NCI-H1436 (cell line): Measurements from ENCODE around the gene RELL1.
"Not testable (repeated sequence)": the region's sequence is repeated elsewhere in the genome, so short reads cannot be mapped to it uniquely, and the experiment has no call there.

ENCODE experiments used
- DNase-seq: peaks from one replicate; lab custom pipeline; 2025; lab: John Stamatoyannopoulos, UW

Gene RELL1

DNA sequence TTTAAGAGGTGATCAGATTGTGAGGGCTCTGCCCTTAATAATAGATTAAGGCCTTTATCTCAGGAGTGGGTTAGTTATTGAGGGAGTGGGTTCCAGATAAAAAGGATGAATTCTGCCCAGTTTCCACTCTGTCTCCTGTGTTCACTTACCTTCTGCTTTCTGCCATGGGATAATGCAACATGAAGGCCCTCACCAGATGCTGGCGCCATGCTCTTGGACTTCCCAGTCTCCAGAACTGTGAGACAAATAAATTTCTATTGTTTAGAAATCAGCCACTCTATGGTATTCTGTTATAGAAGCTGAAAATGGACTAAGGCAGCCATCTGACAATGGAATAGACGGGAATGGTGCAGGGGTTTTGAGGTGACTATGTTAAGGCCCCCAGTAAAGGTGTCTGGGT, 6.9 kb upstream of the RELL1 start:
- no peak for DNase-seq

DNA sequence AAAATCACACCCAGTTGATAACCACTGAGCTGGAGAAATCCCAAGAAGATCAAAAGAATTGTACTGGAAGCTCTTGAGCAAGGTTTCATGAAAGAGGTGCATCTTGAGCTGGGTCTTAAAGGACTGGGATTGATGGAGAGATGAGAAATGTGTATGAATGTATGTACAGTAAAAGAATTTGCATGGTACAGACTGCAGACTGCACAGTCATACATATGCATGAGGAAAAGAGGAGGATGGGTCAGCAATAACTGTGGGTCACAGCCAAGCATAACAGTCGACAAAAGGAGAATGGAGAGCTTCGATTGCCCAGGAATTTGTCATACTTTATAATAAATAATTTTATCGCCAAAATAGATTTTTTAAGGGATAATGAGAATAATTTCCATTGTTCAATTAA, 4.8 kb upstream of the RELL1 start:
- no peak for DNase-seq

DNA sequence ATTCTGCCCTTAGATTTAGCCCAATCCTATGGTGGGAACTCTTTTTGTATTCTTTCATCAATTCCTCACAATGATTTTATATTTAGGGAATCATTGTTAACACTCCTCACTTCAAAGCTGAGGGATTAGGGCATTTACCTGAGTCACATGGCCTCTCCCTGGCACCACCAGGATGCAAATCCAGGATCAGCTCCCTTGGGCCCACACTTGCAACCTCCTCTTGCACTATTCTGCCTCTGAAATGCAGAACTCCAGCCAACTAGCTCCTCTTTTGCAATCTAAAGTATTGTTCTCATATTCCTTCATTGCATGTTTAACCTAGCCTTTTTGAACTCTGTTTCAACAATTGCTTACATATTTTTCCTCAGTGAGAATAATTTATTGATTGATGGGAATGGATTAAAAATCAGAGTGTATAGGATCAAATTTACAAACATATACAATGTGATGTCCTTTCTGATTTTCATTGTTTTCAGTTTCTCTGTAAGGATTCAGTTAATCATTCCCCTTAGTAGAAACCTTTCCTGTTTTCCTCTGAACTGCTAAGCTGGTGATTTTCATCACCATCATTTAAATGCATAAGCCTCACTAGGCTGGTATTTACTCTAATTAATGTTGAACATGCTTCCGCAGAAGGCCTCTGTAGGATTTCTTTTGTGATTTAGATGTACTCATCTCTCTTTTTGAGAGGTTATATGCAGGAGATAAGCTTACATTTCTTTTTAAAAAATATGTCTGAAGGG, 3.3 kb upstream of the RELL1 start:
- no peak for DNase-seq

GRCh38 chr4:37687681-37688080, 1.5 kb upstream of the RELL1 start:
- DNase-seq, result no peak

DNA sequence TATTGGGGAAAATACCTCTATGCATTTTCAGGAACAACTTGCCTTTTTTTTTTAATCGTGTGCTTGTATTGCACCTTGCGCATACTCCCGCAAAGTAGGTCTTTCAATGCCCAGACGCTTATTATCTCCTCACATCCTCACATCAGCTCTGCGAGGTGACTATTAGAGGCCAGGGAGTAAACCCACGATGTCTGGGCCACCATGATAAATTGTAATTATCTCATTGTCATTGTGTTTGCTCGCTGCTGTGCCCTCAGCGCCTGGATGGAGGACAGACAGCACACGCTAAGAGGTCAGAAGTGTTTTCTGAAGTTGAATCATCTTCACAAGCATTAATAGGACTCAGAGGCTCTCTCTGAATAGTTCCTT, 1.0 kb upstream of the RELL1 start:
- DNase-seq, result no peak

DNA sequence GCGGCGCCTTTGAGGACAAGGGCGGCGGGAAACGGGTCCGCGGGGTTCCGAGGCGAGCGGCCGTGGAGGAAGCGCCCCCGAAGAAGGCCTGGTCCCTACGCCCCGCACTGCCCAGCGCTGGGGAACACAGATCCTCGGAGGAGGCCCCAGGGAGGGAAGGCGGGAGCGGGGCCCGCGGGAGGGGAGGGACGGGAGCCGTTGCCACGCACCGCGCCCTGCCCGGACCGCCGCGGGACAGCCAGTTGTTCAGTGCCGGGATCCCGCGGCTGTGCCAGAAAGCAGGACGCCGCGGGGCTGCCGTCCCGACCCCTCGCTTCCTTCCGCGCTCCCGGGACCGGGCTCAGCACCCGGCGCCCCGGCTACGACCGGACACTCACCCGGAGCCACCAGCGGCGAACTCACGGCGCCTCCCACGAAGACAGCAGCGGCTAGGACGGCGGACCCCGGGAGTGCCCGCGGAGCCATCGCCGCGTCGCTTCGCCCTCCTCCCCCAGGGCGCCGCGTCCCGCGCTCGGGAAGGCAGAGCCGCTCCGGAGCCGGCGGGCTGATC, 278 bp downstream of the RELL1 start:
- no peak for DNase-seq

DNA sequence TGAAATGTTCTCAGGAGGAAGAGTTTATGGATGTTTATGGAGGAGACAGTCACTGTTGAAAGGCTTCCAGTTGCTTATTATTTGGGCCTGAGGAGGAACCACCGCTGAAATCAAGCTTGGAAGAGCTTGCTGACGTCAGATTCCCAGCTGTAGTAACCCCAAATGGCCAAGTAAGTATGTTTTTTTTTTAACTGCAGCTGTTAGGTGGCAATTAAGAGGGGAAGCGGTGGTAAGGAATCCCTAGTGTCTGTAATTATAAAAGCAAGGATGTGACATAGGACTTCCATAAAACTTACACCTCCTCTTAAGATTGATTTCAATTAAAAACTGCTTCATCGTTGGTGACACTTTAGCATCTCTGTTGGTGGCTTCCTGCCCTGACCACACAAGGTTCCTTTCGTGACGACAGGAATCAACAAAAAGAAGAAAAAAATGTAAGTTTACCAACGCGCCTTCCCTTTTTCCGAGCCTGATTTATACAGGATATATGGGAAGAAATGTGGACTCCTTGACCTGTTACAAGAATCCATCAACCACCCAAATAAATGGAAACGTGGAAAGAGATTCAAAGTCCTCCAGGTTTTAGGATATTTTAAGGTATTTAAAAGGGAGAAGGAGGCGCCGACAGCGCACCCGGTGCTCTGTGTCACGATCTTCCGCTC, 884 bp downstream of the RELL1 start:
- DNase-seq, result no peak

DNA sequence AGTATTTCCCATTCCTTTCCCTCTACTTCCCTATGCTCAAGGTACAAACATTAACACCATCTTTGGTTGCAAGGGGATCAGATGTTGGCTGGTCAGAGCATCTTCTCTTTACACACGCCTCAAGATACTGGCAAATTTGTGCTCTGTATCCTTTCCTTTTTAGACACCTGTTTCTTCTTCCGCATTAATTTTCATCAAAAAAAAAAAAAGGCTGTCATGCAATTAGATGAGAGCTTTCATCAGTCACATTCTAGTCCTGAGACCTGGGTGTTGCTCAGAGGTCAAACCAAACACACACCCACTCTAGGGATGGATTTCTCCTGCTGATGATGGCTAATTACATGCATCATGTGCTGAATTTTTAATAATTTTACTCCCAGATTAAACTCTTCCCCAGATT, 2.0 kb downstream of the RELL1 start:
- DNase-seq, result no peak

DNA sequence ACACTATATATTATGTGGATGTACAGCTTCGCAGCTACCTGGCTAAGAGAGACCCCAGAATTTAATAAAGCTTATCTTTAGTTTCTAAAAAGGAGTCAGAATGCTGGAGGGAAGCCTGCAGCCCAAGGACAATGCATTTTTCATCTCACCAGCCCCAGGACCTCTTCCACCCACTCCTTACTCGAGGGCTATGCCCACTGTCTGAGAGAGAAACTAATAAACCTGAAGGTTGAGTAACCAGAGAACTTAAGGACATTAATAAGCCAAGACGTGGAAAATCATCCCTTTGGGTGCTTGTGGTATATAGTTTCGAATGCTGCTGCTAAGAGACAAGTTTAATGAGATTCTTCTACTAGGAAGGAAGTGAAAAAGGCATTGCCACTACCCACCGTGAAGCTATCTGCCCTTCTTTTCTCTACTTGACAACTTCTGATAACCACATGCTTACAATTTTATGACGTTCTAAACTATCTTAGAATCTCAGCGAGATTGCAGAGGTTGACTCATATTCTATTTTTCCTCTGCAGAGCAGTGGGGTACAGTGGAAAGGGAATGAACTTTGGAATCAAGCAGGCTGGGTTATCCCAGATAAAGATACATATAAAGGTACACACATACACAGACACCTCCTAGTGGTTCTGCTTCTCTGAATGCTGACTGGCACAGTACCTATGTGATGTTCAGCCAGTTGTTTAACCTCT, 3.3 kb downstream of the RELL1 start:
- no peak for DNase-seq

DNA sequence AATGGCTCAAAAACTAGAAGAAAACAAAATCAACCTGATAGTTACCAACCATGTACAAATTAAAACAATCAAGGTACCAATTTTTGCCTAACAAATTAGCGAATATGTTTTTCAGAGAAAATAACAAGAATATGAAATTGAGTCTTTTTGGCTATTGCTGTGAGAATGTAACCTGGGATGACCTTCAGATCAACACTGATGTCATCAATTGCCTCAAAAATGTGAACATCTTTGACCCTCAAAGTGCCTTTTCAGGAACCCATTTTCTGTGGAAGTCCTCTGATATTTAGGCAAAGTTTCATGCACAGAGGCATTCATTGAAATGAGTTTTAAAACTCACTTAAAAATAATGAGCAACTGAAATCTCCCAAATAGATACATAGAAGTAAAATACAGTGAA, 6.1 kb downstream of the RELL1 start:
- no peak for DNase-seq

DNA sequence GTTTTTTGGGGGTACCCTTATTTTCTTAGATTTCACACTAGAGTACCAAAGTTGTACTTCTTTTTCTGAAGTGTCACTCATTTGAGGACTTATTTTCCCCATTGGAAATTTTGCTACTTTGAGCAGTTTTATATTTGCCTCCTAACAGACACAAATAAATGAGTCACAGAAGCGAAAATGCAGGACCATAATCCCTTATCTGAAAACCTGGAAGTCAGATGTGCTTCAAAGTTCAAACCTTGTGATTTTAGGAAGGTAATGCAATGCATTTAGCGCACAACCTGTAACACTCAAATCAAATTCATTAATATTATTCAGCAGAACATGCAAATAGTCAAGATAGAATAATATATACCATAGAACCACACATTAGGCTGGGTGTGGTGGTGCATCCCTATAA, 6.9 kb downstream of the RELL1 start:
- no peak for DNase-seq

GRCh38 chr4:37678624-37679023, 7.6 kb downstream of the RELL1 start:
- no peak for DNase-seq

GRCh38 chr4:37675587-37676290, 10.4 kb downstream of the RELL1 start:
- no peak for DNase-seq

- DNase-seq, result no peak
Observed at GRCh38 chr4:37674439-37674838, 11.7 kb downstream of the RELL1 start.

DNA sequence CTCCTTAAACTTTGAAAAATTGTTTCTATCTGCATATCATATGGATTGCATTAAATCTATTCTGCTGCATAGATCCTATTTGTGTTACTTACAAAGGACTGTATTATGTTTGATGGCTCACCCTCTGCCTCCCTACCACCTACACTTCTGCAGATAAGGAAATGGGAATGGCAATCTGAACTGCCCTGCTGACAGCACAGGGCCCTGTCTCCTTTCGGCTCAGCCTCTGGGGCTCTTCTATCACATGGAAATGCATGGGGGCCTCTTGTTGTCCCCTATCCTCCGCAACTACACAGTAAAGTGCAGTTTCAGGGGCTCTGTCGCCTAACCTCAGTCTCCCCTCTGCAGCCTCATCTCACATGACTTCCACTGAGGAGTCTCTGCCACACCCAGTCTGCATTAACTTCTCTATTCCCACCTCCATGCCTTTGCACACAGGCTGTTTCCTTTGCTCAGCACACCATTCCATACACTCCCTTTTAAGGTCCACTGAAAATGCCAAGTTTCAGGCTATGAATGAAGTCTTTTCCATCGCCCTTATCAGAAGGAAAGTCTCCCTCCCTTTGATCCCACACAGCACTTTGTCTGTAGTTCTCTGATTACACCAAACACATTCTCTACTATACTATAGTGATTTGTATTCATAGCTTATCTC, 12.5 kb downstream of the RELL1 start:
- DNase-seq, result no peak

GRCh38 chr4:37671072-37671471, 15.1 kb downstream of the RELL1 start:
- DNase-seq, result no peak

- DNase-seq, result no peak
Observed at GRCh38 chr4:37670249-37670648, 15.9 kb downstream of the RELL1 start.

GRCh38 chr4:37669124-37669523, 17.1 kb downstream of the RELL1 start:
- not testable (repeated sequence) for DNase-seq

DNA sequence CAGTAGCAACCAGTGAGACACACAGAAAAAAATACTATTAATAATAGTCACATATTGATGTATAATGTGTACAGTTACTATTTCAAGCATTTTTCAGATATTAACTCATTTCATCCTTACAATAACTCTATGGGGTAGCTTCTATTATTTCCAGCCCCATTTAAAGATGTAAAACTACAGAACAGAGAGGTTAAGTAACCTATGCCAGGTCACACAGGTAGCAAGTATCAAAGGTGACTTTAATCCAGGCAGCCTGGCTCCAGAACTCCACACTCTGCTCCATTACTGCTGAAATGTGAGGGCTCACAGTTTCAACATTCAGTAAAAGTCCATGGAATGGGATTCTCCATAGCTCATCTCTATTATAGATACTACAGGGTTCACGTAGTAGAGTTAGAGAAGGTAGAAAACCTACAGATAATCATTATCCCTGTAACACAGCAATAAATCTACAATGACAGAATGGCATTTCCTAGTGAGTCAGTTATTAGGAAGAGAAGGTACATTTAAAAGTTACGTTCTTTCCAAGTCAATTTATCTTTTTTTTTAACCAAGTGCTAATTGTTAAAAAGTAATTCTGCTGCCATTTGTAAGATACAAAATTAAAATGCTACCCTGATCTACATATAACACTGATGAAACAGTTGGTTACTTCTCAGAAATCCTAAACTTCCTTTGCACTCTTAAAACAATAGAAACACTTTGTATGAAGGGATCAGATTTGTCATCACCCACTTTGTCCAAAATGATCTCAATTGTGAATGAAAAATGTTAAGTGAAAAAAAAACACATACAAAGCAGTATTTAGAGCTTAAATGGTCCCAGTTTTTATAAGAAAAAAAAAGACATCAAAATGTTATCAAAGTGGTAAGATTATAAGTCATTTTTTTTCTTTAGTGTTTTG, 18.7 kb downstream of the RELL1 start:
- no peak for DNase-seq

GRCh38 chr4:37666625-37667071, 19.5 kb downstream of the RELL1 start:
- DNase-seq, result no peak
